GM20000 (cell line): Measurements from ENCODE around the gene MRPS24.
"Not testable (repeated sequence)": the region's sequence is repeated elsewhere in the genome, so short reads cannot be mapped to it uniquely, and the experiment has no call there.

ENCODE experiments used
- DNase-seq: peaks from one replicate; pipeline ENCODE4 v3.0.0; 2012; ENCODE audit warnings: low spot score
- TF ChIP-seq, protein P1 (sequence below): IDR thresholded peaks from 2 replicates; pipeline ENCODE4 v1.5.1; 2012; ENCODE audit warnings: mild to moderate bottlenecking, control low read depth; ENCODE audit errors: extremely low read depth, missing control alignments

The MRPS24 gene

DNA sequence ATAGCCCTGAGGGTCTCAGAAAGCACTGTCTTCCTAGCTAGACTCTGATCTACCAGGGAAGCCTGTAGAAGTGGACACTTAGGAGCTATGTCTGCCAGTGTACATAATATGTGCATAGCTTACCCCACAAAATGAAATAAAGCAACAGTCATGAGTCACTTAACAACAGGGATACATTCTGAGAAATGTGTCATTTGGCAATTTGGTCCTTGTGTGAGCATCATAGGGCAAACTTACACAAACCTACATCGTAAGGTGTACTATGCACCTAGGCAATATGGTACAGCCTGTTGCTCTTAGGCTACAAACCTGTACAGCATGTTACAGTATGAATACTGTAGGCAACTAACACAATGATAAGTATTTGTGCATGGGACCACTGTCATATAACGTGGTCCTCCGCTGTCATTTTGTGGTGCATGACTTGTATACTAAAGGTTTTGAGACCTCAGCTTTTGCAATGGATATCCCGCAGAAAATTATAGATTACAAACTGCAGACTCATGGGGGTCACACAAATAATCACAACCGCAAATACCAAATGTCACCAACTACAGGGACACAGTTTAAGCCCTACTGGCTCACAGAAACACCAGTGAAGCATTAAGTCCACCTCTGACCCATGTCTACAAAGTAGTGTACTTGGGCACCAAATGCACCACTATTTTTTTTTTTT, 35.4 kb upstream of the MRPS24 start:
- TF ChIP-seq, protein P1, sequence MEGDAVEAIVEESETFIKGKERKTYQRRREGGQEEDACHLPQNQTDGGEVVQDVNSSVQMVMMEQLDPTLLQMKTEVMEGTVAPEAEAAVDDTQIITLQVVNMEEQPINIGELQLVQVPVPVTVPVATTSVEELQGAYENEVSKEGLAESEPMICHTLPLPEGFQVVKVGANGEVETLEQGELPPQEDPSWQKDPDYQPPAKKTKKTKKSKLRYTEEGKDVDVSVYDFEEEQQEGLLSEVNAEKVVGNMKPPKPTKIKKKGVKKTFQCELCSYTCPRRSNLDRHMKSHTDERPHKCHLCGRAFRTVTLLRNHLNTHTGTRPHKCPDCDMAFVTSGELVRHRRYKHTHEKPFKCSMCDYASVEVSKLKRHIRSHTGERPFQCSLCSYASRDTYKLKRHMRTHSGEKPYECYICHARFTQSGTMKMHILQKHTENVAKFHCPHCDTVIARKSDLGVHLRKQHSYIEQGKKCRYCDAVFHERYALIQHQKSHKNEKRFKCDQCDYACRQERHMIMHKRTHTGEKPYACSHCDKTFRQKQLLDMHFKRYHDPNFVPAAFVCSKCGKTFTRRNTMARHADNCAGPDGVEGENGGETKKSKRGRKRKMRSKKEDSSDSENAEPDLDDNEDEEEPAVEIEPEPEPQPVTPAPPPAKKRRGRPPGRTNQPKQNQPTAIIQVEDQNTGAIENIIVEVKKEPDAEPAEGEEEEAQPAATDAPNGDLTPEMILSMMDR, result no peak
- no peak for DNase-seq

DNA sequence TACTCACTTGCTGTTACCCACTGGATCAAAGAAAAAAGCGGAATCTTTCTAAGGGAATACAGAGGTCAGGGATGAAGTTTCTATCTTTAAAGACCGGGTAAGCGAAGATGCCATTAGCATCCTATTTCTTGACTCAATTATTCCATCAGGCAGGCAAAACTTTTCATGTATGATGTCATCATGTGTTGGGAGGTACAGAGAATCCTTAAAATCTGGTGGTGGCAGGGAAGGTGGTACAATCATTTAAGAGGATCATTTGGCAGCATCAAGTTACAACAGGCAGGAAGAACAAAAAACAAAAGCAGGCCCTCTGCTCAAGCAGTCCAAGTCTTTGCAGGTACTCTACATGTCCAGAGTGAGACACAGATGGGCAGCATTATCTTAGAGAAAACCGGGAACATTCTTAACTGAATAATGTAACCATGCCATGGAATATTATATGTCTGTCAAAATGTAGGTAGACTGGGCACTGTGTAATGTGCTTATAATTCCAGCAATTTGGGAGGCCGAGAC, 33.3 kb upstream of the MRPS24 start:
- DNase-seq, result no peak
- TF ChIP-seq, protein P1, result no peak

GRCh38 chr7:43898571-43898970, 29.3 kb upstream of the MRPS24 start:
- not testable (repeated sequence) for DNase-seq

DNA sequence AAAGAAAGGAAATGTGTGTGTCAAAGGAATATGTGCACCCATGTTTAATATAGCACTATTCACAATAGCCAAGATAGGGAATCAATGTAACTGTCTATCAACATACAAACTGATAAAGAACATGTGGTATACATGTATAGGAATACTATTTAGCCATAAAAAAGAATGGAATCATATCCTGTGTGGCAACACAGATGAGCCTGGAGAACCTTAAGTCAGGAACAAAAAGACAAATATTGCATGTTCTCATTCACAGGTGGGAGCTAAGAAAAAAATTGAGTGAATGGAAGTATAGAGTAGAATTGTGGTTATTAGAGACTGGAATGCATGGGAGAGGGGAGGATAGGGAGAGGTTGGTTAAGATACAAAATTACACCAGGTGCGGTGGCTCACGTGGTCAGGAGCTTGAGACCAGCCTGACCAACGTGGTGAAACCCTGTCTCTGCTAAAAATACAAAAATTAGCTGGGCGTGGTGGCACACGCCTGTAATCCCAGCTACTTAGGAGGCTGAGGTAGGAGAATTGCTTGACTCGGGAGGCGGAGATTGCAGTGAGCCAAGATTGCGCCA, 26.6 kb upstream of the MRPS24 start:
- no peak for DNase-seq
- TF ChIP-seq, protein P1, result no peak

GRCh38 chr7:43891069-43891955, 22.0 kb upstream of the MRPS24 start:
- DNase-seq, result no peak
- TF ChIP-seq, protein P1, result no peak

GRCh38 chr7:43890468-43890867, 21.2 kb upstream of the MRPS24 start:
- no peak for DNase-seq
- TF ChIP-seq, protein P1, result no peak

DNA sequence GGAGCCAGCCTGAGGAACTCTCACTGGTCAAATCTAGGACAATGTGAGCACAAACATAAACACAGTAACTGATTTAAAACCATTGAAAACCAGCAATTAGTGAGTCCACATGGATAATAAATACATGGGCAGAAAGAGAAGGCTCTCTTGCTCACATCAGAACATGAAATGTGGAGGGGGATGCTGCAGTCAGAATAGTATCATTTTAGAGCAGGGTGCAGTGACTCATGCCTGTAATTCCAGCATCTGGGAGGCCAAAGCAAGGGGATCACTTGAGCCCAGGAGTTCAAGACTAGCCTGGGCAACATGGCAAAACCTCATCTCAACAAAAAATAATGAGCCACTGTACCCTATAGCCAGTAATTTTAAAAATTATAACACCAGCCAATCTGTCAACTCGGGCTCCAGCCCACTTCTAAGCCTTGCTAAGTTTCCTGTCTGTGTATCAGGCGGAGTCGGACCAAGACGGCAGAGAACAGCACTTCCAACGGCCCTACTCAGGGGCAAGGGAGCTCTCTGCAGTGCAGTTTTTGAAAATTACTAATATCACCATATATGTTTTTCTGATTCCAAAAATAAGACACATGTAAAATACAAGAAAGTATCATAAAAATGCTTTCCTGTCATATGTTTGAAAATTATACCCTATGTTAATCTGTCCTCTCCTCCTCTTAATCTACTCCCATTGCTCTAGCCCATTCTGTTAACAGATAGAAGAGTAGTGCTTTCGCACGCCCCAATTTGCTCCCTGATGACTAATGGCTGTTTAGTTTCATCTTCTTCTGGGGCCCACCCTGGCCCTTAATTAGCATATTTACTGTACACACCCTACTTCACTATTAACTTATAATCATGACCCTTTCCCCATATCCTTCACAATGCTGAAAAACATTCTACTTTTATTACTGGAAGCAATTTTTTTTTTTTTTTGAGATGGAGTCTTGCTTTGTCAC, 20.0 kb upstream of the MRPS24 start:
- DNase-seq, result no peak
- TF ChIP-seq, protein P1, result no peak
